OCI-LY7 (cell line): ENCODE data around the gene CHST11. TPM values are rescaled to one million over a fixed set of nuclear protein-coding genes. Genes with fewer than 3 reads are reported as not detected.

ENCODE experiments used
- BruUV-seq: library from RNA; stranded (reverse); fragments of 400-500 nt; replicated peaks from 2 replicates; lab custom pipeline; 2021; lab: Mats Ljungman, UMichigan
- CTCF ChIA-PET: fragments of 300-600 bp; sonication (Branson Sonifier 250); formaldehyde crosslinking; loops from one replicate; lab custom pipeline; 2022; ENCODE audit warnings: antibody characterized with exemption; ENCODE audit not compliant: unreplicated experiment; lab: Charles Lee
- POLR2A ChIA-PET: fragments of 300-600 bp; sonication (Branson Sonifier 250); formaldehyde crosslinking; loops from one replicate; lab custom pipeline; 2022; ENCODE audit warnings: antibody characterized with exemption; lab: Charles Lee
- DNase-seq: peaks from one replicate; pipeline ENCODE4 v3.0.0-alpha.2; 2015; ENCODE audit warnings: low spot score
- H2AFZ ChIP-seq: fragments of 200-600 bp; sonication (generic), shearing (Covaris generic); 2 replicates; pipeline ENCODE4 v1.6.1; 2014; ENCODE audit warnings: mild to moderate bottlenecking, antibody characterized with exemption, low read length, moderate library complexity
- H3K27ac ChIP-seq: fragments of 200-600 bp; sonication (generic); 2 replicates; pipeline ENCODE4 v1.5.1; 2014; ENCODE audit warnings: mixed run types, low read depth, mild to moderate bottlenecking, moderate library complexity, low read length, inconsistent platforms; ENCODE audit not compliant: poor library complexity, severe bottlenecking
- H3K36me3 ChIP-seq: fragments of 200-600 bp; sonication (generic); 2 replicates; pipeline ENCODE4 v1.6.1; 2014; ENCODE audit warnings: mild to moderate bottlenecking, antibody characterized with exemption, low read length, moderate library complexity, mixed read lengths; ENCODE audit not compliant: insufficient read depth
- H3K4me1 ChIP-seq: fragments of 200-600 bp; sonication (generic); 2 replicates; pipeline ENCODE4 v1.5.1; 2014; ENCODE audit warnings: mild to moderate bottlenecking, low read length; ENCODE audit not compliant: insufficient read depth, poor library complexity, severe bottlenecking
- H3K4me2 ChIP-seq: fragments of 200-600 bp; sonication (generic); 2 replicates; pipeline ENCODE4 v1.6.1; 2014; ENCODE audit warnings: mild to moderate bottlenecking, low read length
- H3K4me3 ChIP-seq: fragments of 200-600 bp; sonication (generic); 2 replicates; pipeline ENCODE4 v1.5.1; 2014; ENCODE audit warnings: mild to moderate bottlenecking, low read depth, low read length; ENCODE audit not compliant: poor library complexity, severe bottlenecking
- H3K79me2 ChIP-seq: fragments of 200-600 bp; sonication (generic); 2 replicates; pipeline ENCODE4 v1.6.1; 2016; ENCODE audit warnings: low read depth, mild to moderate bottlenecking, low read length, moderate library complexity, mixed read lengths; ENCODE audit not compliant: insufficient read depth
- H3K9me2 ChIP-seq: fragments of 200-600 bp; sonication (generic); 2 replicates; pipeline ENCODE4 v1.6.1; 2016; ENCODE audit warnings: mild to moderate bottlenecking, low read length, mixed read lengths; ENCODE audit not compliant: insufficient read depth
- H3K9me3 ChIP-seq: fragments of 200-600 bp; sonication (generic); 2 replicates; pipeline ENCODE4 v1.6.1; 2014; ENCODE audit warnings: mild to moderate bottlenecking, mixed run types, low read length, mixed read lengths
- H4K20me1 ChIP-seq: fragments of 200-600 bp; sonication (generic); 2 replicates; pipeline ENCODE4 v1.6.1; 2014; ENCODE audit warnings: mild to moderate bottlenecking, antibody characterized with exemption, low read length, moderate library complexity, mixed read lengths; ENCODE audit not compliant: insufficient read depth
- CTCF ChIP-seq: fragments of 200-600 bp; sonication (generic); conservative IDR thresholded peaks from 2 replicates; pipeline ENCODE4 v1.5.1; 2014; ENCODE audit warnings: mild to moderate bottlenecking, antibody characterized with exemption, low read length, moderate library complexity, mixed read lengths
- EZH2phosphoT487 ChIP-seq: fragments of 200-600 bp; sonication (generic); IDR thresholded peaks from 2 replicates; pipeline ENCODE4 v1.6.1; 2018; ENCODE audit warnings: low read depth, borderline replicate concordance, mild to moderate bottlenecking, mixed run types, antibody characterized with exemption, low read length, moderate library complexity, mixed read lengths
- intact Hi-C: fragments of 100-400 bp; cut with micrococcal nuclease; formaldehyde crosslinking; loops from one replicate; pipeline ENCODE4 v1.10.0; 2022; ENCODE audit not compliant: unreplicated experiment
- total RNA-seq, 2 experiments: library from RNA; depleted of rRNA in 1 of 2; stranded (reverse); fragments of >200 nt in 1 of 2; shearing (Covaris generic) in 1 of 2; gene quantifications; 2 replicates each; pipeline ENCODE4 v1.2.3, GENCODE V29; 2014 to 2022

Gene CHST11
- total RNA-seq, 2 experiments from 2014 or later, result 15.2 to 41.6 TPM

GRCh38 chr12:104468371-104468770, 11.6 kb downstream of the CHST11 start:
- H3K36me3 ChIP-seq, result peaks cover 16% of the 10 kb centered on the region
- DNase-seq, result no peak
- H3K4me3 ChIP-seq, result no peak overlapping the region
- peak overlapping the region; percentile 64; the same call in 1 of the 2 replicates for H3K4me2 ChIP-seq
- peaks cover 9% of the 10 kb centered on the region; the same call in 1 of the 2 replicates for H3K9me3 ChIP-seq
- TF ChIP-seq CTCF (no peak), EZH2phosphoT487 (no peak)
- no peak overlapping the region for H2AFZ ChIP-seq
- H3K27ac ChIP-seq, result no peak overlapping the region
- intact Hi-C loops, result no loop called here
- ChIA-PET POLR2A (interaction anchor here (1.0 kb wide), 1 partner anchor 8 kb away, joined by 3 read pairs; no protein-coding TSS in a partner anchor), CTCF (no interaction called here)
- peaks cover 93% of the 10 kb centered on the region for H3K79me2 ChIP-seq
- no TSS peak for BruUV-seq
- H3K9me2 ChIP-seq, result no peaks in the 10 kb centered on the region
- H3K4me1 ChIP-seq, result peaks cover 88% of the 10 kb centered on the region
- no peaks in the 10 kb centered on the region for H4K20me1 ChIP-seq

GRCh38 chr12:104469066-104469465, 12.3 kb downstream of the CHST11 start:
- ChIA-PET POLR2A (interaction anchor here (1.0 kb wide), 1 partner anchor 9 kb away, joined by 3 read pairs; no protein-coding TSS in a partner anchor), CTCF (no interaction called here)
- Histone ChIP-seq H4K20me1 (no peaks in the 10 kb centered on the region), H3K4me3 (peak overlapping the region; percentile 21), H3K36me3 (peaks cover 16% of the 10 kb centered on the region), H3K4me1 (peaks cover 89% of the 10 kb centered on the region), H3K9me2 (no peaks in the 10 kb centered on the region), H3K9me3 (peaks cover 9% of the 10 kb centered on the region; the same call in 1 of the 2 replicates), H3K27ac (peak overlapping the region; percentile 67), H2AFZ (no peak overlapping the region; the same call in 1 of the 2 replicates), H3K79me2 (peaks cover 95% of the 10 kb centered on the region), H3K4me2 (peak overlapping the region; percentile 64)
- no peak for TF ChIP-seq CTCF
- TF ChIP-seq EZH2phosphoT487, result no peak
- no TSS peak for BruUV-seq
- DNase-seq, result no peak
- intact Hi-C loops, result no loop called here

GRCh38 chr12:104469523-104469922, 12.8 kb downstream of the CHST11 start:
- Histone ChIP-seq H3K27ac (peak overlapping the region; percentile 67), H3K4me1 (peaks cover 89% of the 10 kb centered on the region), H3K9me2 (no peaks in the 10 kb centered on the region), H3K79me2 (peaks cover 96% of the 10 kb centered on the region), H2AFZ (no peak overlapping the region; the same call in 1 of the 2 replicates), H3K9me3 (peaks cover 9% of the 10 kb centered on the region; the same call in 1 of the 2 replicates), H3K4me2 (peak overlapping the region; percentile 64), H4K20me1 (no peaks in the 10 kb centered on the region), H3K36me3 (peaks cover 16% of the 10 kb centered on the region), H3K4me3 (peak overlapping the region; percentile 21)
- intact Hi-C loops, result no loop called here
- POLR2A ChIA-PET, result interaction anchor here (0.7 kb wide), 1 partner anchor 12 kb away, joined by 4 read pairs; no protein-coding TSS in a partner anchor
- no TSS peak for BruUV-seq
- TF ChIP-seq CTCF, result no peak
- TF ChIP-seq EZH2phosphoT487, result no peak
- CTCF ChIA-PET, result no interaction called here
- peak; percentile 70 for DNase-seq
